ENCODE results near the gene PARVB. TPM values are rescaled to one million over a fixed set of nuclear protein-coding genes. Genes with fewer than 3 reads are reported as not detected.

PARVB gene
- total and polyA plus RNA-seq, 12 donors = 46.7 to 201 (median 91.2) TPM

- Histone ChIP-seq H3K4me3 (no peak overlapping the region), H3K27ac (no peak overlapping the region), H3K36me3 (peaks cover 0 to 73% (median 0%) of the 10 kb centered on the region in 9 donors), H3K9me3 (no peaks in the 10 kb centered on the region), H3K4me1 (peaks cover 0 to 4% (median 0%) of the 10 kb centered on the region in 9 donors), H3K27me3 (no peaks in the 10 kb centered on the region)
- ATAC-seq (no peak), DNase-seq (no peak)
- no peak for TF ChIP-seq CTCF (IDR thresholded peaks at IDR 0.05)
- intact Hi-C loops (cut with DNase I) = no loop called here
- WGBS, 2 donors = 93 to 96% methylated on average over 15 of the region's 15 CpGs
Observed at GRCh38 chr22:44165286-44165874, 141.3 kb downstream of the PARVB start.

GRCh38 chr22:44166498-44167276 is 142.6 kb downstream of the PARVB start:
- Histone ChIP-seq H3K4me1 (peaks cover 0 to 6% (median 0%) of the 10 kb centered on the region in 9 donors), H3K9me3 (no peaks in the 10 kb centered on the region), H3K36me3 (peaks cover 0 to 71% (median 0%) of the 10 kb centered on the region in 9 donors), H3K4me3 (no peak overlapping the region), H3K27me3 (no peaks in the 10 kb centered on the region), H3K27ac (no peak overlapping the region)
- ATAC-seq (no peak), DNase-seq (no peak)
- 90 to 93% methylated on average over 20 of the region's 20 CpGs for WGBS, 2 donors
- intact Hi-C loops (cut with DNase I) = no loop called here
- no peak for TF ChIP-seq CTCF (IDR thresholded peaks at IDR 0.05)

GRCh38 chr22:44167501-44167900 is 143.4 kb downstream of the PARVB start:
- ATAC-seq (no peak), DNase-seq (no peak)
- no peak overlapping the region for H3K27ac ChIP-seq
- peaks cover 0 to 14% (median 0%) of the 10 kb centered on the region in 9 donors for H3K4me1 ChIP-seq
- WGBS, 2 donors = 61 to 79% methylated on average over 11 to 12 of the region's 12 CpGs
- no peaks in the 10 kb centered on the region for H3K27me3 ChIP-seq
- H3K4me3 ChIP-seq = no peak overlapping the region
- intact Hi-C loops (cut with DNase I) = no loop called here
- H3K36me3 ChIP-seq = peaks cover 0 to 70% (median 0%) of the 10 kb centered on the region in 9 donors
- H3K9me3 ChIP-seq = no peaks in the 10 kb centered on the region
- no peak for TF ChIP-seq CTCF (IDR thresholded peaks at IDR 0.05)

GRCh38 chr22:44168206-44168605 is 144.1 kb downstream of the PARVB start:
- no peak for TF ChIP-seq CTCF (IDR thresholded peaks at IDR 0.05)
- Histone ChIP-seq H3K4me1 (peaks cover 0 to 21% (median 0%) of the 10 kb centered on the region in 9 donors), H3K27ac (no peak overlapping the region), H3K9me3 (no peaks in the 10 kb centered on the region), H3K4me3 (no peak overlapping the region), H3K36me3 (peaks cover 0 to 67% (median 0%) of the 10 kb centered on the region in 9 donors), H3K27me3 (no peaks in the 10 kb centered on the region)
- ATAC-seq (no peak), DNase-seq (no peak)
- intact Hi-C loops (cut with DNase I) = no loop called here
- 86 to 90% methylated on average over 13 of the region's 13 CpGs for WGBS, 2 donors

All from heart right ventricle (tissue), 16 donors.